Hepatocyte (in vitro differentiated cells): ENCODE measurements around the gene MRPS24.

Source experiments
- EZH2 ChIP-seq: fragments of 200-600 bp; sonication (generic); IDR thresholded peaks from 2 replicates; pipeline ENCODE4 v1.6.1; 2016; ENCODE audit warnings: antibody characterized with exemption, mild to moderate bottlenecking, borderline replicate concordance
- TF ChIP-seq, protein P1 (sequence below): fragments of 200-600 bp; sonication (generic); IDR thresholded peaks from 2 replicates; pipeline ENCODE4 v1.5.1; 2016; ENCODE audit warnings: antibody characterized with exemption, mild to moderate bottlenecking; ENCODE audit not compliant: poor library complexity

DNA sequence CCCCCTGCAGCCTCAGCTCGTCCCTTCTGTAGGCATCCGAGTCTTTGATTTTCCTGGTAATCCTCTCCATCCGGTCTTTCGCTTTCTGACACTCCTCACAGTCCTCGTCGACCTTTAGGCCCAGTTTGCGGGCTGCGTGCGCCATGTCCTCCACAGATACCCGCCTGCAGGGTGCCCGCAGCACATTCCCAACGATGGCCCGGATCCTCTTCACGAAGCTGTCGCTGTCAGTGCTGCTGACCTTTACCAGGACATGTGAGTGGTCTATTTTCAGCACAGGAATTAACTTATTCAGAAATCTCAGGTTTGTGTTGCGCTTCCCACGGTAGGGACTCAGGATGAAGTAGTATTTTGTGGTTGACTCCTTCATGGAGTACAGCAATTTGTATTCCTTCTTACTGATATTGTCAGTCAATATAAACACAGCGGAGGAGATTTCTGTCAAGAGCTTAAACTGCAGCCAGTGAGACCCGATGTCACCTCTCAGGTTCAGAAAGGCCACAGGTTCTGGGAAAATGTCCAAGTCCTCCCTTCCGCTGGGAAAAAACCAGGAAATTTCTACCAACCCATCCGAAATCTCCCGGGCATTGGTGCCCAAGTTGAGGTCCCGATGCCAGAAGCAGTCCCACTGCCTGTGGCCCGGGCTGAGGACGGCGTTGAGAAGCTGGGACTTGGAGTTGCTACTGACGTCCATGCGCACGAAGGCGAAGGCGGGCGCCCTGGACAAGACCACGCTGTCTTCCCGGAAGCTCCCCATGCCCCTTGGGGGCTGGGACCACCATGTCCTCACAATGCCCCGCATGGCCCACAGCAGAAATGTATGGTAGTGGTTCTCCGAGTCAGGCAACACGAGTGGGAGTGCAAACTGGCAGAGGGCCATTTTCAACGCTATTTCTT, 8.9 kb upstream of the MRPS24 start:
- no peak for TF ChIP-seq EZH2
- TF ChIP-seq, protein P1, sequence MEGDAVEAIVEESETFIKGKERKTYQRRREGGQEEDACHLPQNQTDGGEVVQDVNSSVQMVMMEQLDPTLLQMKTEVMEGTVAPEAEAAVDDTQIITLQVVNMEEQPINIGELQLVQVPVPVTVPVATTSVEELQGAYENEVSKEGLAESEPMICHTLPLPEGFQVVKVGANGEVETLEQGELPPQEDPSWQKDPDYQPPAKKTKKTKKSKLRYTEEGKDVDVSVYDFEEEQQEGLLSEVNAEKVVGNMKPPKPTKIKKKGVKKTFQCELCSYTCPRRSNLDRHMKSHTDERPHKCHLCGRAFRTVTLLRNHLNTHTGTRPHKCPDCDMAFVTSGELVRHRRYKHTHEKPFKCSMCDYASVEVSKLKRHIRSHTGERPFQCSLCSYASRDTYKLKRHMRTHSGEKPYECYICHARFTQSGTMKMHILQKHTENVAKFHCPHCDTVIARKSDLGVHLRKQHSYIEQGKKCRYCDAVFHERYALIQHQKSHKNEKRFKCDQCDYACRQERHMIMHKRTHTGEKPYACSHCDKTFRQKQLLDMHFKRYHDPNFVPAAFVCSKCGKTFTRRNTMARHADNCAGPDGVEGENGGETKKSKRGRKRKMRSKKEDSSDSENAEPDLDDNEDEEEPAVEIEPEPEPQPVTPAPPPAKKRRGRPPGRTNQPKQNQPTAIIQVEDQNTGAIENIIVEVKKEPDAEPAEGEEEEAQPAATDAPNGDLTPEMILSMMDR, result no peak
